ENCODE data around the gene TTC21A.

TTC21A gene

DNA sequence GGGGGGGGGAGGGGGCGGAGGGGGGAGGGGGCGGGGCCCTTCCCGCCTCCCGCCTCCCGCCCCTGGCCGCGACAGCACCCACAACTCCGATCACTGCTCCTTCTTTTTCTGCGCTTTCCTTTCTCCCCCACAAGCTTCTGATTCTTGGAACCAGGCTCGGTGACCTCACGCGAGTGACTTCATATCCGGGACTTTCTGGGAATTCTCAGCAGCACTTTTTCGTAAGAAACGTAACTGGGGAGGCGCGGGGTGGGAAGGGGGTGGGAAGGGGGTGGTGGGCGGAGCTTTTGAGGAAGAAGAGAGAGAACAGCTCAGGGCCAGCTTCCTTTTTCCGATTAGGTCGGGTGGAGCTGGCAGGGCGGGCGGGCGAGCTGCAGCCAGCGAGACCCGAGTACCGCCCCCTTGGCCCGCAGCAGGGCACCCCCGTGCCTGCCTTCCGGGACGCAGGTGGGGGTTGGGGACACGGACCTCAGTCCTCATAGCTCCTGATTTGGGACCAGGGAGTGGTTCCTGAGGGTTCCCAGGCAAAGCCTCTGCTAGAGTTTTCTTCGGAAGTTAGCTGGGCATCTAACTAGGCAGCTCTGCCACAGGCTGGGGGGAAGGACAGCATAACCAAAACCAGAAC is 70.3 kb downstream of the TTC21A start:
- H3K27me3 ChIP-seq (replicated peaks) = no peaks in the 10 kb centered on the region
- peak overlapping the region; percentile 71 for H3K27ac ChIP-seq
- no peaks in the 10 kb centered on the region for H3K36me3 ChIP-seq (replicated peaks)
- TF ChIP-seq, protein P1, sequence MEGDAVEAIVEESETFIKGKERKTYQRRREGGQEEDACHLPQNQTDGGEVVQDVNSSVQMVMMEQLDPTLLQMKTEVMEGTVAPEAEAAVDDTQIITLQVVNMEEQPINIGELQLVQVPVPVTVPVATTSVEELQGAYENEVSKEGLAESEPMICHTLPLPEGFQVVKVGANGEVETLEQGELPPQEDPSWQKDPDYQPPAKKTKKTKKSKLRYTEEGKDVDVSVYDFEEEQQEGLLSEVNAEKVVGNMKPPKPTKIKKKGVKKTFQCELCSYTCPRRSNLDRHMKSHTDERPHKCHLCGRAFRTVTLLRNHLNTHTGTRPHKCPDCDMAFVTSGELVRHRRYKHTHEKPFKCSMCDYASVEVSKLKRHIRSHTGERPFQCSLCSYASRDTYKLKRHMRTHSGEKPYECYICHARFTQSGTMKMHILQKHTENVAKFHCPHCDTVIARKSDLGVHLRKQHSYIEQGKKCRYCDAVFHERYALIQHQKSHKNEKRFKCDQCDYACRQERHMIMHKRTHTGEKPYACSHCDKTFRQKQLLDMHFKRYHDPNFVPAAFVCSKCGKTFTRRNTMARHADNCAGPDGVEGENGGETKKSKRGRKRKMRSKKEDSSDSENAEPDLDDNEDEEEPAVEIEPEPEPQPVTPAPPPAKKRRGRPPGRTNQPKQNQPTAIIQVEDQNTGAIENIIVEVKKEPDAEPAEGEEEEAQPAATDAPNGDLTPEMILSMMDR (IDR thresholded peaks at IDR 0.05; ENCODE audit: low read depth, low read length, missing control alignments) = no peak
- in situ Hi-C loops (cut with HindIII; ENCODE audit: low pct_ligation_motif_present, low sequenced_read_pairs) = no loop called here
- H3K4me3 ChIP-seq (ENCODE audit: low read depth, low read length) = peak overlapping the region; percentile 62
- peak; percentile 90 for DNase-seq

DNA sequence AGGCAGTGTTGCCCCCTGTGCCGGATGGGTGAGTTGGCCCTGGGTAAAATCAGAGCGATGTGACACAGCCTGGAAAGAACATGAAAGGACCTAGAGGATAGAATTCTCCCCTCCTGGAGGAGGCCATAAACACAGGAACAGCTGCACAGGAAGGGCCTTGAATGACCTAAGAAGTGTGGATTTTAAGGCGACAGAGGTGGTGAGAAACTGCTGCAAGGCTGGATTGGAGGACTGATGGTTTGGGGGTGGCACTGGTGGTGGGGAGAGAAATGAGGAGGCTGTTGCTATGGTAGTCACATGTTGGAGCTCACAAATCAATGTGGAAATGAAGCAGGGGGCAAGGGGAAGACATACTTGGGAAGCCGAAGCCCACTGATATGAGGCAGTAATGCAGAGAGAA is 71.1 kb downstream of the TTC21A start:
- Histone ChIP-seq H3K4me3 (ENCODE audit: low read depth, low read length) (no peak overlapping the region), H3K27ac (no peak overlapping the region)

DNA sequence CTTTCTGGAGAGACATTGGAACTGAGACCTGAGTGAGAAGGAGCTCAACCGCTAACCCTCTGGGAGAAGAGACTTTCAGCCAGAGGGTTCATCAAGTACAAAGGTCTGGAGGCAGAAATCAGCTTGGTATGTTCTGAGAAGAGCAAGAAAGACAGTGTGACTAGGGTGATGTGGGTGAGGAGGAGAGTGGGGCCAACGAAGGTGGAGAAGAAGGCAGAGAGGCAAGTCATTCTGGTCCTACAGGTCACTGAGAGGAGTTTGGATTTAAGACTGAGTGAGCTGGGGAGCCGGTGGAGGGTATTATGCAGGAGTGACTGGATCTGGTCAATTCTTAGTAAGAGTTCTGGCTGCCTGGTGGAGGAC is 72.7 kb downstream of the TTC21A start:
- DNase-seq = no peak
- in situ Hi-C loops (cut with HindIII; ENCODE audit: low pct_ligation_motif_present, low sequenced_read_pairs) = no loop called here
- Histone ChIP-seq H3K4me3 (ENCODE audit: low read depth, low read length) (peak overlapping the region; percentile 36), H3K36me3 (replicated peaks) (no peaks in the 10 kb centered on the region), H3K27me3 (replicated peaks) (no peaks in the 10 kb centered on the region), H3K27ac (no peak overlapping the region)
- TF ChIP-seq, protein P1 (IDR thresholded peaks at IDR 0.05; ENCODE audit: low read depth, low read length, missing control alignments) = no peak

More for the DNA sequence above, 71.1 kb downstream of the TTC21A start:
- Histone ChIP-seq H3K27me3 (replicated peaks) (no peaks in the 10 kb centered on the region), H3K36me3 (replicated peaks) (no peaks in the 10 kb centered on the region)
- TF ChIP-seq, protein P1 (IDR thresholded peaks at IDR 0.05; ENCODE audit: low read depth, low read length, missing control alignments) = no peak
- in situ Hi-C loops (cut with HindIII; ENCODE audit: low pct_ligation_motif_present, low sequenced_read_pairs) = no loop called here
- no peak for DNase-seq

DNA sequence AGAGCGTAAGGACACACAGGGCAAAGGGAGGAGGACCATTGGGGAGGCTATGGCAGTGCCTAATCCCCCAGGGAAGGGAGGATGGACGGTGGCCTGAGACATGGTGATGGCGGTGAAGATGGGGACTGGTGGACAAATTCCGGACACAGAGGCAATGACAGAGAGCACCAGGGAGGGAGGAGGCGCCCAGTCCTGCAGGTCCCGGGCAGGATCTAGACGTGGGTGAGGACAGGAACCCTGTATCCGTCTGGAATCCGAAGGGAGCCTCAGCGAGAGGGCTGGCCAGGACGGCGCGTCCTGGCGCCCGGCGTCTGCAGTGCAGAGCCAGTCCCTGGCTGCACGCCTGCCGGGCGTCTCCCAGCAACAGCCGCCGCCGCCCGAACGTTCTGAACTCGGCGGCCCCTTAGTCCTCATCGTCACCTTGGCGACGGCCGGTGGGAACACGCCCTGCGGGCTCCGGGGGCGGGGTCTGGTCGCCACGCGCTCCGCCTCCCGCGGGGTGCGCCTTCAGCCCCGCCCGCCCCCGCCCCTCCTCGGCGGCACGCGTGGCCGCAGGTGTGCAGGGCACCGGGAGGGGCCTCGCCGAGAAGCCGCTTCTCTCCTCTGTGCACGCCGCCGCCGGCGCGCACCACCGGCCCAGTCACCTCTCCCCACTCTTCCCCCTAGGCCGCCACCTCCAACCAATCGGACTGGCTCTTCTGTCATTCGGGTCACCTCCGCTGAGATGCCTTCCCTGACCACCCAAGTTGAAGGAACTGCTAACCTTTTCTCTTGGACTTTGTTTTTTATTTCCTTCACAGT is 73.3 kb downstream of the TTC21A start:
- in situ Hi-C loops (cut with HindIII; ENCODE audit: low pct_ligation_motif_present, low sequenced_read_pairs) = no loop called here
- Histone ChIP-seq H3K36me3 (replicated peaks) (no peaks in the 10 kb centered on the region), H3K27me3 (replicated peaks) (no peaks in the 10 kb centered on the region), H3K27ac (no peak overlapping the region), H3K4me3 (ENCODE audit: low read depth, low read length) (peak overlapping the region; percentile 42)
- peak; percentile 62 for DNase-seq
- TF ChIP-seq, protein P1 (IDR thresholded peaks at IDR 0.05; ENCODE audit: low read depth, low read length, missing control alignments) = peak; percentile 36

DNA sequence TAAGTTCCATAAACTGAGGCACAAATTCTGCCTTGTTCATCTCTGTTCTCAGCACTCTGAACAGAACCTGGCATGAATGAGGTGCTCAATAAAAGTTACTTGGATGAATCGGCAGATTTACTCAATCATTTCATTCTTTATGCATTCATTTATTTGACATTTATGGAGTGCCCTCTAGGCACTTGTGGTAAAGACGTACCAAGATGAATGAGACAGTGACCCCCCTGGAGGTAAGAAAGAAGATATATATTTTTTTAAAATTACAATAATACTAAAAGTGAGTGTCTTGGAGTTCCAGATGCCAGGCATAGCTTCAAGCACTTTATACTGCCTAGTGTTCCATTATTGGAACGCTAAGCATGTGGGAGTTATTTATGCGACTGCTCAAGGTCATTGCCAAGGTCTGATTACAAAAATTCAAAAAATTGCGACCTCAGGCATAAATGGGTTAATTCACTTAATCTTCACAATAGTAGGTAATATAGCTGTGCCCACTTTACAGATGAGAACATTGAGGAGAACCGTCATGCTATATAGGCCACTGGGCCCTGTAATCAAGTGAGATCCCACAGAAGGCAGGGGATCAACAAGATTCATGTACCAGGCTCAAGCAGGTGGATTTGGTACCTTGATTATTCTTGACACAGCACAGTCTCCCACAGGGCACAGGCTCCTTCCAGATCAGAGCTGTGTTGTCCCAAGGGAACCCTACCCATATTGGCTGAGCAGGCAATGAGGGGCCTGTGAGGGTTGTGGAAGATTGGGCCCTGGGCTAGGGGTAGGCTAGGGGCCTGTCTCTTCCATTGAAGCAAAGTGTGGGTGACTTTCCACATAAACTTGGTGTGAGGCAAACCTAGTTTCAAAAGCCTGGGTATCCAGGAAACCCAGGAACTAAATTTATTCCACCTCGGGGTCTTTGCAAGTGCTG is 74.2 kb downstream of the TTC21A start:
- H3K27ac ChIP-seq = no peak overlapping the region
- TF ChIP-seq, protein P1 (IDR thresholded peaks at IDR 0.05; ENCODE audit: low read depth, low read length, missing control alignments) = no peak
- H3K36me3 ChIP-seq (replicated peaks) = no peaks in the 10 kb centered on the region
- no peaks in the 10 kb centered on the region for H3K27me3 ChIP-seq (replicated peaks)
- H3K4me3 ChIP-seq (ENCODE audit: low read depth, low read length) = no peak overlapping the region
- in situ Hi-C loops (cut with HindIII; ENCODE audit: low pct_ligation_motif_present, low sequenced_read_pairs) = no loop called here
- DNase-seq = no peak

Measured in brain microvascular endothelial cell (primary cell).